Stimulated activated effector memory CD8-positive, alpha-beta T cell treated with anti-CD3 and anti-CD28 coated beads, Interleukin-12 subunit alpha, Interleukin-12 subunit beta, amount 100 ng/mL, for 72 hours (primary cell): ENCODE data around the gene PARVG.
A peak's percentile ranks its signal among the peaks of the same experiment; 100 is the strongest.

Experiments
- ATAC-seq: fragments of 150-1000 bp; cut with Tn5 transposase; 2 replicates; pipeline ENCODE4 v1.10.0; 2021
- DNase-seq, 2 donors: peaks; one replicate each; pipeline ENCODE4 v3.0.0; 2021 to 2022; ENCODE audit warnings: low spot score in 2 of 2
- H3K27ac Mint-ChIP-seq: one replicate; pipeline ENCODE4 v1.8.0; 2022; ENCODE audit warnings: mild to moderate bottlenecking, mixed read lengths
- H3K36me3 Mint-ChIP-seq: one replicate; pipeline ENCODE4 v1.8.0; 2022; ENCODE audit warnings: mild to moderate bottlenecking, mixed read lengths
- H3K4me1 Mint-ChIP-seq: one replicate; pipeline ENCODE4 v1.8.0; 2022; ENCODE audit warnings: mixed read lengths
- H3K4me3 Mint-ChIP-seq: one replicate; pipeline ENCODE4 v1.8.0; 2022; ENCODE audit warnings: mild to moderate bottlenecking, mixed read lengths
- H3K9me3 Mint-ChIP-seq: one replicate; pipeline ENCODE4 v1.8.0; 2022; ENCODE audit warnings: mixed read lengths

Gene PARVG

GRCh38 chr22:44205516-44206329, 25.0 kb downstream of the PARVG start:
- ATAC-seq (no peak), DNase-seq (no peak)
- Mint-ChIP-seq H3K4me3 (no peak overlapping the region), H3K9me3 (peaks cover 4% of the 10 kb centered on the region), H3K4me1 (peaks cover 13% of the 10 kb centered on the region), H3K27ac (no peak overlapping the region), H3K36me3 (peaks cover 8% of the 10 kb centered on the region)

GRCh38 chr22:44206330-44206645, 25.6 kb downstream of the PARVG start:
- DNase-seq: no peak
- Mint-ChIP-seq H3K4me3 (no peak overlapping the region), H3K36me3 (peaks cover 8% of the 10 kb centered on the region), H3K9me3 (peaks cover 4% of the 10 kb centered on the region), H3K27ac (no peak overlapping the region), H3K4me1 (peaks cover 16% of the 10 kb centered on the region)
- no peak for ATAC-seq

- Mint-ChIP-seq H3K4me1 (peaks cover 21% of the 10 kb centered on the region), H3K36me3 (peaks cover 8% of the 10 kb centered on the region), H3K27ac (no peak overlapping the region), H3K9me3 (peaks cover 4% of the 10 kb centered on the region), H3K4me3 (no peak overlapping the region)
- no peak for ATAC-seq
- no peak for DNase-seq
Measured at GRCh38 chr22:44206696-44207095, 26.0 kb downstream of the PARVG start.

- ATAC-seq (no peak), DNase-seq (no peak)
- Mint-ChIP-seq H3K4me3 (no peak overlapping the region), H3K4me1 (peaks cover 19% of the 10 kb centered on the region), H3K36me3 (peaks cover 7% of the 10 kb centered on the region), H3K27ac (no peak overlapping the region), H3K9me3 (peaks cover 4% of the 10 kb centered on the region)
Measured at GRCh38 chr22:44207173-44207980, 26.7 kb downstream of the PARVG start.

DNA sequence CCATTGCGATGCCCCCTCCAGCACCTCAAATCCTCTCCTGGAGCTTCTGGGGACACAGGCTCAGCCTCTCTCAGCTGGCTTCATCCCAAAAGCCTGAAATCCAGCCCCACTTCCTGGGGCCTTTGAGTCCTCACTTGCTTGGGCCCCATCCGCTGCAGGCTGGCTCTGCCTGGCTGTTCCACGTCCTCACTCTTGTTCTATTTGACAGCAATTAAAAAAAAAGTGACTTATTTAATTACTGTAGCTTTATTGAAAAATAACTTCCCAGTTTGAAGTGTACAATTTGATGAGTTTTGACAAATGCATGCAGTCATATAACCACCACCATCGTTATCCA, 27.2 kb downstream of the PARVG start:
- Mint-ChIP-seq H3K4me3 (no peak overlapping the region), H3K4me1 (peaks cover 19% of the 10 kb centered on the region), H3K27ac (no peak overlapping the region), H3K9me3 (peaks cover 4% of the 10 kb centered on the region), H3K36me3 (peaks cover 2% of the 10 kb centered on the region)
- DNase-seq (no peak), ATAC-seq (no peak)

- H3K27ac Mint-ChIP-seq: no peak overlapping the region
- ATAC-seq (no peak), DNase-seq (no peak)
- no peaks in the 10 kb centered on the region for H3K36me3 Mint-ChIP-seq
- peaks cover 19% of the 10 kb centered on the region for H3K4me1 Mint-ChIP-seq
- H3K9me3 Mint-ChIP-seq: peaks cover 4% of the 10 kb centered on the region
- no peak overlapping the region for H3K4me3 Mint-ChIP-seq
Measured at GRCh38 chr22:44209343-44209742, 28.6 kb downstream of the PARVG start.

GRCh38 chr22:44210722-44211121, 30.0 kb downstream of the PARVG start:
- ATAC-seq: no peak
- Mint-ChIP-seq H3K4me3 (no peak overlapping the region), H3K27ac (no peak overlapping the region), H3K4me1 (peaks cover 19% of the 10 kb centered on the region), H3K36me3 (no peaks in the 10 kb centered on the region), H3K9me3 (peaks cover 4% of the 10 kb centered on the region)
- DNase-seq: no peak

- no peak overlapping the region for H3K27ac Mint-ChIP-seq
- no peak overlapping the region for H3K4me3 Mint-ChIP-seq
- peaks cover 4% of the 10 kb centered on the region for H3K9me3 Mint-ChIP-seq
- no peaks in the 10 kb centered on the region for H3K36me3 Mint-ChIP-seq
- H3K4me1 Mint-ChIP-seq: peaks cover 19% of the 10 kb centered on the region
- no peak for ATAC-seq
- DNase-seq: no peak
Measured at GRCh38 chr22:44211256-44211945, 30.7 kb downstream of the PARVG start.

DNA sequence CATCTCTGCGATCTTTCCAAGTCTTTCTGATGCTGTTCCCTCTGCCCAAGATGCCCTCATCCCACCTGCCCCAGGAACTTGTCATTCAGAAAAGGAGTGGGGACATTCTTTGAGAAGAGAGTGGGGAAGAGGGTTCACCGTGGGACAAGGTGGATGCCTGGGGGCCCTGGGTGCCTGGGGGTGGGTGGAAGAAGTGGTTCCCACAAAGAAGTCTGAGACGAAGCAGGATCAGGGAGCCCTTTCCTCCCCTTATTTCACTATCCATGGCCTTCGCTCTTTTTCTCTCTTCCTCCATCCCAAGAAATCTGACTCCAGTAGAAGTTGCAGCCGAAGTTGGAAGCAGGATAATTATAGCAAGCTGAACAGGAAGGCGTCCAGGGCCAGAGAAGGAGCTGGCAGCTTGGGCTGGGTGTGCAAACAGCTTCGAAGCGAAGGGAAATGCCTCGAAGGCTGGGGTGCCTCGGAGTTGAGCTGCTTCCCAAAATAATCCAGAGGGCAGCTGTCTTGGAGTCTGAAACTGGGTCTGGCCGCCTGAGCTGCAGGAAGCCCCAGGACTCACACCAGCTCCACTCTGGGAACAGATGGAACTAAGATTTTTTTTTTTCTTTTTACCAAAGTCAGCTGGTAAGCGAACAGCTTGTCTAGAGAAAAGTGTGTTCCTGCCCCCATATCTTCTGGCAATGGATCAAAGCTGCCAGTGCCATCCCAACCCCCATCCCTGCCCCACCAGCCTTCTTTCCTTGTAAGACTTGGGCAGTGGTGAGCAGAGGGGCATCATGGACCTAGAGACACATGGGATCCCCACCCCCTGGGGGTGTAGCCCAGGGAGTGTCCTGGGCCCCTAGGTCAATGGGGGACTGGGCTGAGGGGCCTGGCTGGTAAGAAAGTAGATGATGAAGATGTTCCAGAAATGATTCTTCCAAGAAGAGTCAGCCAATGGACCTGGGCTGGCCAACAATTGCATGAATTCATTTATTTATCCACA, 31.5 kb downstream of the PARVG start:
- H3K4me1 Mint-ChIP-seq: peaks cover 19% of the 10 kb centered on the region
- no peak for ATAC-seq
- H3K4me3 Mint-ChIP-seq: no peak overlapping the region
- no peak overlapping the region for H3K27ac Mint-ChIP-seq
- DNase-seq: no peak
- peaks cover 4% of the 10 kb centered on the region for H3K9me3 Mint-ChIP-seq
- H3K36me3 Mint-ChIP-seq: peaks cover 2% of the 10 kb centered on the region

GRCh38 chr22:44212936-44213335, 32.2 kb downstream of the PARVG start:
- Mint-ChIP-seq H3K4me3 (no peak overlapping the region), H3K36me3 (peaks cover 5% of the 10 kb centered on the region), H3K27ac (no peak overlapping the region), H3K4me1 (peaks cover 16% of the 10 kb centered on the region), H3K9me3 (peaks cover 4% of the 10 kb centered on the region)
- ATAC-seq: no peak
- DNase-seq: no peak

DNA sequence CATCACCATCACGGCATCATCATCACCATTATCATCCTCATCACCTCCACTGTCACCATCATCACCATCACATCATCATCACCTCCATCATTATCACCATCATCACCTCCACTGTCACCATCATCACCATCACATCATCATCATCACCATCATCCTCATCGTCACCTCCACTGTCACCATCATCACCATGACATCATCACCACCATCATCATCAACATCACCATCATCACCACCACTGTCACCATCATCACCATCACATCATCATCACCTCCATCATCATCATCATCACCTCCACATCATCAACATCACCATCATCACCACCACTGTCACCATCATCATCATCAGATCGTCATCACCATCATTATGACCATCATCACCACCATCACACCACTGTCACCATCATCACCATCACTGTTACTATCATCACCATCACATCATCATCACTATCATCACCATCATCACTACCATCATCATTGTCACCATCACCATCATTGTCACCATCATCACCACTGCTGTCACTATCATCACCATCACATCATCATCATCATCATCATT, 32.8 kb downstream of the PARVG start:
- peak; percentile 46 for ATAC-seq
- H3K4me3 Mint-ChIP-seq: no peak overlapping the region
- H3K27ac Mint-ChIP-seq: no peak overlapping the region
- peaks cover 12% of the 10 kb centered on the region for H3K4me1 Mint-ChIP-seq
- peaks cover 4% of the 10 kb centered on the region for H3K9me3 Mint-ChIP-seq
- no peak for DNase-seq
- H3K36me3 Mint-ChIP-seq: peaks cover 5% of the 10 kb centered on the region

GRCh38 chr22:44214187-44214586, 33.5 kb downstream of the PARVG start:
- Mint-ChIP-seq H3K27ac (no peak overlapping the region), H3K4me1 (peaks cover 12% of the 10 kb centered on the region), H3K9me3 (peaks cover 4% of the 10 kb centered on the region), H3K36me3 (peaks cover 5% of the 10 kb centered on the region), H3K4me3 (no peak overlapping the region)
- DNase-seq: no peak
- ATAC-seq: no peak

- H3K27ac Mint-ChIP-seq: no peak overlapping the region
- peaks cover under 1% of the 10 kb centered on the region for H3K9me3 Mint-ChIP-seq
- ATAC-seq (no peak), DNase-seq (no peak)
- no peak overlapping the region for H3K4me3 Mint-ChIP-seq
- H3K36me3 Mint-ChIP-seq: peaks cover 5% of the 10 kb centered on the region
- H3K4me1 Mint-ChIP-seq: peaks cover 12% of the 10 kb centered on the region
Measured at GRCh38 chr22:44214764-44215163, 34.0 kb downstream of the PARVG start.

- DNase-seq (no peak), ATAC-seq (no peak)
- Mint-ChIP-seq H3K36me3 (peaks cover 5% of the 10 kb centered on the region), H3K9me3 (no peaks in the 10 kb centered on the region), H3K4me3 (no peak overlapping the region), H3K27ac (no peak overlapping the region), H3K4me1 (peaks cover 12% of the 10 kb centered on the region)
Measured at GRCh38 chr22:44215287-44215686, 34.6 kb downstream of the PARVG start.
